ENCODE measurements around the gene YIPF1. TPM values are rescaled to one million over a fixed set of nuclear protein-coding genes. Genes with fewer than 3 reads are reported as not detected.

The YIPF1 gene
- 10 to 100 TPM; 14.1 to 27.1 (median 17.6) TPM for total RNA-seq

DNA sequence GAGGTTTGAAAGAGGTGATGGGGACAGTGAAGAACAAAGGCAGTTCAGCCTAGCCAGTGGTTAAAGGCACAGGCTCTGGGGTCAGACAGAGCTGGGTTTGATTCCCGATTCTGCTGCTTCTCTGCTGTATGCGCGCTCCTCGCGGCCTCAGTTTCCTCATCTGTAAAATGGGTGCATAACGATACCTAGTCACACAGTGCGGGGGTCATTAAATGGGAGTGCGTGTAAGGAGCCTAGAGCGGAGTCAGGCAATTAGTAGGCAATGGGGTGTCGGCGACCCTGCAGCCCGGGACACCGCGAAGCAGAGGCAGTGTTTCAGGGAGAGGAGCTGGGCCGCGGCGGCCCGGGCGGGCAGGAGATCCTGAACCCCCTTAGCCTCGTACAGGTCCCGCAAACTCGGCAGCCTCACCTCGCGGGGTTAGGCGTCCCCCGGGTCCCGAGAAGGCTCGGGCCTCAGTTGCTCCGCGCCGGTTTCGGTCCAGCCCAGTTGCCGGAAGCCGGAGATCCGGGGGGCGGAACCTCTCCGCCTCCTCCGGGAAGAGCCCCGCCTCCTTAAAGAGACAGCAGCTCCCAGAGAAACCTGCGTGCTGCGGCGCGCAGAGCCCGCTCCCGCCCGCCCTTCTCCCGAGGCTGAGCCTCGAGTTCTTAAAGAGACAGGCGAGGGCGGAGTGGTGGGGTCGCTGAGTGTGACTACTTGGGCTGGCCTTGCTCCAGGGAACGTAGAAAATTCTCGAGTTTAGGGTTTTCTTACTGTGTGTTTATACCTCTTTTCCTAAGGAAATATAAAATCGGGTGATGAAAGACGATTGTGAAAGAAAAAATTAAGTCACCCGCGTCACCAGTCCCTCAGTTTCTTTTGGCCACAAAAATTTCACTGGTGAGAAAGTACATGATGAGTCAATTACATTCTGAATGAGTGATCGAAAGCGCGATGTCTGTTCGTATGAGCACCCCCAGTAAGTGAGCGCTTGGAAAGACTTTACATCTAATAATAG is at the start of gene YIPF1:
TSS of gene YIPF1 (minus strand) at position 494 of the 995 bp plus-strand sequence. CDS start 860 bp downstream, outside the sequence.
- TF ChIP-seq POLR2A (IDR thresholded peaks at IDR 0.05) = peak; percentile 34 to 64
- TF ChIP-seq POLR2AphosphoS5 (IDR thresholded peaks at IDR 0.05) = peak; percentile 86
- no peak for TF ChIP-seq EP300 (IDR thresholded peaks at IDR 0.05)
- no peak for TF ChIP-seq CTCF (IDR thresholded peaks at IDR 0.05)

DNA sequence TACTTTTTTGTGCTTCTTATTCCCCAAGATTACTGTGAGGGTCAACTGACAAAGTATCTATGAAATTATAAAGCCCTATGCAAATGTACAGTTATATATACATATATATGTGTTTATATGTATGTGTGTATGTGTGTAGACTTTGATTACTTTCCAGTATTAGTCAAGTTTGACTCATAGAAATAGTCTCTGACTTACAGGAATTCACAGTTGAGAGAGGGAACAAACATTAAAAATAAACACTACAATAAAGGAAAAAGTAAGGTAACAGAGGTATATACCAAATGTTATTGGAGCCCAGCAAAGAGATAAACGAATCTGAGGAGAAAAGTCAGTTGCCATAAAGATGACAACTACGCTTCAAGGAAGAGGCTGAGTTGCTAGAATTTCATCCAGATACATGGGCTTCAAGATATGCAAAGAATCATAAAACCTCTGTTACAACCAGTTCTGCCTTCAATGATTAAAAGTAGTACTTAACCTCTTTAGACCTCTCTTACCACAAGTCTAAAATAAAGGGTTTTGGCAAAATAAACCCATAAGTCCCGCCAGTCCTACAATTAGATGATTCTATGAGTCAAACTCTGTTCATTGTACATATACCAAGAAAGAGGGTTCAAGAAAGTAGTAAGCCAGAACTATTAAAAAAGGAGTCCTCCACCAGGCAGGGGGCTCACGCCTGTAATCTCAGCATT is 48.7 kb upstream of the YIPF1 start:
- 74 to 87% methylated on average over 3 to 4 of the region's 4 CpGs for WGBS, 2 donors (ENCODE audit: low coverage in 1 of 2)

More for the DNA sequence above, at the start of gene YIPF1:
- peak within 1 kb of the TSS; percentile 60 to 79 for H3K4me3 ChIP-seq
- H3K36me3 ChIP-seq = peaks cover 0 to 35% of the 10 kb centered on the region in 2 donors
- peak within 1 kb of the TSS; percentile 47 to 88 (median 82) for H3K27ac ChIP-seq
- WGBS, 2 donors (ENCODE audit: low coverage in 1 of 2) = 1 to 4% methylated on average over 9 to 30 of the region's 62 CpGs
- peak; percentile 100 for ATAC-seq
- no peaks in the 10 kb centered on the region for H3K27me3 ChIP-seq
- peaks cover 0 to 30% (median 7%) of the 10 kb centered on the region in 3 donors for H3K4me1 ChIP-seq
- H3K9me3 ChIP-seq = no peaks in the 10 kb centered on the region

GRCh38 chr1:53936430-53936829 is 46.8 kb upstream of the YIPF1 start:
- Histone ChIP-seq H3K27ac (peak overlapping the region in 1 of 4 donors; percentile 43), H3K36me3 (peaks cover 0 to 18% of the 10 kb centered on the region in 2 donors), H3K27me3 (no peaks in the 10 kb centered on the region), H3K9me3 (no peaks in the 10 kb centered on the region), H3K4me1 (peaks cover 0 to 23% (median 0%) of the 10 kb centered on the region in 3 donors), H3K4me3 (no peak overlapping the region)
- 88 to 100% methylated on average over 1 of the region's 1 CpG for WGBS, 2 donors (ENCODE audit: low coverage in 1 of 2)
- no peak for ATAC-seq
- TF ChIP-seq POLR2AphosphoS5 (IDR thresholded peaks at IDR 0.05) (no peak), EP300 (IDR thresholded peaks at IDR 0.05) (no peak), POLR2A (IDR thresholded peaks at IDR 0.05) (no peak), CTCF (IDR thresholded peaks at IDR 0.05) (no peak)

More for the DNA sequence above, 48.7 kb upstream of the YIPF1 start:
- H3K27me3 ChIP-seq = no peaks in the 10 kb centered on the region
- TF ChIP-seq POLR2A (IDR thresholded peaks at IDR 0.05) = no peak
- TF ChIP-seq EP300 (IDR thresholded peaks at IDR 0.05) = no peak
- no peak for TF ChIP-seq POLR2AphosphoS5 (IDR thresholded peaks at IDR 0.05)
- TF ChIP-seq CTCF (IDR thresholded peaks at IDR 0.05) = no peak
- no peak overlapping the region for H3K4me3 ChIP-seq
- H3K9me3 ChIP-seq = no peaks in the 10 kb centered on the region
- H3K36me3 ChIP-seq = peaks cover 0 to 13% of the 10 kb centered on the region in 2 donors
- H3K4me1 ChIP-seq = peaks cover 0 to 30% (median 0%) of the 10 kb centered on the region in 3 donors
- no peak for ATAC-seq
- H3K27ac ChIP-seq = no peak overlapping the region

DNA sequence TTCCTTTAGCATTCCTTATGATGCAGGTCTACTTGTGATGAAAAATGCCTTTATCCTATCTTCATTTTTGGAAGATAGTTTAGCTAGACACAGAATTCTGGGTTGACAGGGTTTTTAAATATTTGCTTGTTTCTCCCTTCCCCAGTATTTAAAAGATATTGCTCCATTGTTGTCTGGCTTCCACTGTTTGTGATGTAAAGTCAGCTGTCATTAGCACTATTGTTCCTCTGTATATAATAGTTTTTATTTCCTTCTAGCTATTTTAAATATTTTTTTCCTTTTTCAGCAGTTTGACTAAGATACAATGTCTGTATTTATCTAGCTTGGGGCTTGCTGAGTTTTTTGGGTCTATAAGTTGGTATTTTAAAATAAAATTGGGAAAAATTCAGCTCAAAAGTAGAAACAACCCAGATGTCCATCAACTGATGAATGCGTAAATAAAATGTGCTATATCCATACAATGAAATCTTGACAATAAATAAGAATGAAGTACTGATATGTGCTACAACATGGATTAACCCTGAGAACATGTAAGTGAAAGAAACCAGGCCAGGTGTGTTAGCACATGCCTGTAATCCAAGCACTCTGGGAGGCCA is 44.7 kb upstream of the YIPF1 start:
- Histone ChIP-seq H3K4me1 (peaks cover 0 to 16% (median 0%) of the 10 kb centered on the region in 3 donors), H3K4me3 (no peak overlapping the region), H3K9me3 (no peaks in the 10 kb centered on the region), H3K27me3 (no peaks in the 10 kb centered on the region), H3K36me3 (peaks cover 0 to 19% of the 10 kb centered on the region in 2 donors), H3K27ac (no peak overlapping the region)
- ATAC-seq = no peak
- no peak for TF ChIP-seq POLR2A (IDR thresholded peaks at IDR 0.05)
- TF ChIP-seq EP300 (IDR thresholded peaks at IDR 0.05) = no peak
- no peak for TF ChIP-seq CTCF (IDR thresholded peaks at IDR 0.05)
- no peak for TF ChIP-seq POLR2AphosphoS5 (IDR thresholded peaks at IDR 0.05)
- 90 to 100% methylated on average over 1 of the region's 1 CpG for WGBS, 2 donors (ENCODE audit: low coverage in 1 of 2)
